Fibroblast of lung (primary cell): ENCODE results near the gene ZBTB16. TPM values are rescaled to one million over a fixed set of nuclear protein-coding genes. Genes with fewer than 3 reads are reported as not detected.

Experiments used
- DNase-seq, 2 donors: peaks; one replicate each; pipeline versions ENCODE4 v3.0.0 to v3.0.0-alpha.2; 2010; ENCODE audit warnings: low read depth in 2 of 2
- H2AFZ ChIP-seq: 2 replicates; pipeline ENCODE4 v1.5.1; 2012; ENCODE audit warnings: low read length, control low read depth, inconsistent platforms
- H3K27ac ChIP-seq: 2 replicates; pipeline ENCODE4 v1.5.1; 2011; ENCODE audit warnings: low read length, control low read depth; ENCODE audit not compliant: insufficient read depth
- H3K27me3 ChIP-seq: 2 replicates; pipeline ENCODE4 v1.5.1; 2011; ENCODE audit warnings: mild to moderate bottlenecking, low read length; ENCODE audit not compliant: control insufficient read depth, insufficient read depth
- H3K36me3 ChIP-seq: 2 replicates; pipeline ENCODE4 v1.5.1; 2011; ENCODE audit warnings: low read length; ENCODE audit not compliant: control insufficient read depth, insufficient read depth
- H3K4me1 ChIP-seq: 2 replicates; pipeline ENCODE4 v1.5.1; 2011; ENCODE audit warnings: low read length; ENCODE audit not compliant: control insufficient read depth, insufficient read depth; ENCODE audit errors: extremely low read depth
- H3K4me2 ChIP-seq: 2 replicates; pipeline ENCODE4 v1.5.1; 2011; ENCODE audit warnings: low read length, control low read depth; ENCODE audit not compliant: insufficient read depth; ENCODE audit errors: extremely low read depth
- H3K4me3 ChIP-seq, 4 experiments: fragments of 200-600 bp in 1 of 4; sonication (generic) in 1 of 4; replicated peaks in 1 of 4; 2 replicates each; pipeline ENCODE4 v1.5.1; 2011 to 2016; ENCODE audit warnings: low read length in 4 of 4, low read depth in 3 of 4, mild to moderate bottlenecking in 3 of 4, control low read depth in 2 of 4, inconsistent platforms in 1 of 4, mixed read lengths in 1 of 4; ENCODE audit not compliant: insufficient read depth in 1 of 4; ENCODE audit errors: control extremely low read depth in 1 of 4
- H3K79me2 ChIP-seq: 2 replicates; pipeline ENCODE4 v1.5.1; 2012; ENCODE audit warnings: mild to moderate bottlenecking, low read length, inconsistent platforms; ENCODE audit not compliant: control insufficient read depth, insufficient read depth
- H3K9ac ChIP-seq: 2 replicates; pipeline ENCODE4 v1.5.1; 2011; ENCODE audit warnings: mild to moderate bottlenecking, low read length, control low read depth; ENCODE audit not compliant: insufficient read depth
- H3K9me3 ChIP-seq: 2 replicates; pipeline ENCODE4 v1.5.1; 2012; ENCODE audit warnings: low read depth, low read length; ENCODE audit not compliant: control insufficient read depth, insufficient read depth
- H4K20me1 ChIP-seq: 2 replicates; pipeline ENCODE4 v1.5.1; 2011; ENCODE audit warnings: low read length; ENCODE audit not compliant: control insufficient read depth, insufficient read depth; ENCODE audit errors: extremely low read depth
- EZH2 ChIP-seq: IDR thresholded peaks from 2 replicates; pipeline ENCODE4 v1.5.1; 2012; ENCODE audit warnings: low read length, control low read depth, mild to moderate bottlenecking; ENCODE audit errors: missing control alignments
- polyA plus RNA-seq, 2 donors: library from polyadenylated mRNA; depleted of rRNA in 1 of 2; stranded (reverse) in 1 of 2; unstranded in 1 of 2; fragments of >200 nt; gene quantifications; 2 replicates each; pipeline ENCODE4 v1.2.1, GENCODE V29; 2011 to 2012; ENCODE audit warnings: missing spikeins in 1 of 2
- total RNA-seq: library from RNA; depleted of rRNA; stranded (reverse); fragments of >200 nt; gene quantifications from 2 replicates; pipeline ENCODE4 v1.2.1, GENCODE V29; 2014
- TF ChIP-seq, protein P1 (sequence below), 2 donors: IDR thresholded peaks in 1 of 2; conservative IDR thresholded peaks in 1 of 2; 1 replicate in 1 of 2; 2 replicates in 1 of 2; pipeline ENCODE4 v1.5.1; 2011 to 2012; ENCODE audit warnings: low read length in 2 of 2, control low read depth in 1 of 2, inconsistent platforms in 1 of 2, low read depth in 1 of 2, mild to moderate bottlenecking in 1 of 2

The ZBTB16 gene
- total and polyA plus RNA-seq, 2 donors (not counting 1 experiment from before 2014, with no cell fraction given), result not detected

DNA sequence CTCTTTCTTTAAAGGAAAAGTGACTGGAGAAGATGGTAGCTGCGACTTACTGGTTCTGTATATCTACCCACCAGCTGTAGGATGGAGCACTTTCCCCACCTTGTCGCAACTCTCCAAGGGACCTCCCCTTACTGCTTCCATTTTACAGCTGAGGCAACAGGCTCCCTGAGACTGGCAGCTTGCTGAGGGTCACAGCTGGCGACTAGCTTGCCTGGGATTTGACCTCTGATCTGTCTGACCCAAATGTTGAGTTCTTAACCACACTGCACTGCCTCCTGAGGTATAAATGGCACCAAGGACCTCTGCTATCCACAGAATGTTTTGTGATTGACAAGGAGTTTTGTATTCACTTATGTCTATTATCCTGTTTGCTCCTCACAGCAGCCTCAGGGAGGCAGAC, 121.7 kb downstream of the ZBTB16 start:
- Histone ChIP-seq H3K4me3 (no peak overlapping the region), H3K9me3 (no peaks in the 10 kb centered on the region), H3K9ac (no peak overlapping the region), H3K27me3 (peaks cover 9% of the 10 kb centered on the region), H2AFZ (no peak overlapping the region), H3K4me1 (no peaks in the 10 kb centered on the region), H3K4me2 (no peak overlapping the region), H3K27ac (no peak overlapping the region), H4K20me1 (no peaks in the 10 kb centered on the region), H3K36me3 (no peaks in the 10 kb centered on the region), H3K79me2 (no peaks in the 10 kb centered on the region)
- TF ChIP-seq EZH2, result no peak
- TF ChIP-seq, protein P1, sequence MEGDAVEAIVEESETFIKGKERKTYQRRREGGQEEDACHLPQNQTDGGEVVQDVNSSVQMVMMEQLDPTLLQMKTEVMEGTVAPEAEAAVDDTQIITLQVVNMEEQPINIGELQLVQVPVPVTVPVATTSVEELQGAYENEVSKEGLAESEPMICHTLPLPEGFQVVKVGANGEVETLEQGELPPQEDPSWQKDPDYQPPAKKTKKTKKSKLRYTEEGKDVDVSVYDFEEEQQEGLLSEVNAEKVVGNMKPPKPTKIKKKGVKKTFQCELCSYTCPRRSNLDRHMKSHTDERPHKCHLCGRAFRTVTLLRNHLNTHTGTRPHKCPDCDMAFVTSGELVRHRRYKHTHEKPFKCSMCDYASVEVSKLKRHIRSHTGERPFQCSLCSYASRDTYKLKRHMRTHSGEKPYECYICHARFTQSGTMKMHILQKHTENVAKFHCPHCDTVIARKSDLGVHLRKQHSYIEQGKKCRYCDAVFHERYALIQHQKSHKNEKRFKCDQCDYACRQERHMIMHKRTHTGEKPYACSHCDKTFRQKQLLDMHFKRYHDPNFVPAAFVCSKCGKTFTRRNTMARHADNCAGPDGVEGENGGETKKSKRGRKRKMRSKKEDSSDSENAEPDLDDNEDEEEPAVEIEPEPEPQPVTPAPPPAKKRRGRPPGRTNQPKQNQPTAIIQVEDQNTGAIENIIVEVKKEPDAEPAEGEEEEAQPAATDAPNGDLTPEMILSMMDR (conservative IDR thresholded peaks at IDR 0.05 in 1 of 2, IDR thresholded peaks at IDR 0.05 in 1 of 2; ENCODE audit: low read depth in 1 of 2, low read length in 2 of 2), result no peak
- DNase-seq, result no peak

DNA sequence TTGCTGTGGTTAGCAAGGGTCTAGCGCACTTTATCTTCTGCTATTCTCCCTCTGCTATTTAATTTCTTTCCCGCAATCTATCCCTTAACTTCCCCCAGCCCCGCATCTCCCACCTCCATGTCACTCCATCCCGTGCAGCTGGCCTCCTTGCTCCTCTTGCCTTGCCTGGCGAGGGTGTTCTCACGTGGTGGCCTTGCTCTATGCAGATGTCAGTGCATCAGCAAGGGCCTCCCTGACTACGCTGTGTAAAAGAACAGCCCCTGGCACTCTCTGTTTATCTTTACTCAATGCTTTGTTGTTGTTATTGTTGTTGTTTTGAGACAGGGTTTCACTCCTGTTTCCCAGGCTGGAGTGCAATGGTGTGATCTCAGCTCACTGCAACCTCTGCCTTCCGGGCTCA, 122.2 kb downstream of the ZBTB16 start:
- Histone ChIP-seq H3K36me3 (no peaks in the 10 kb centered on the region), H4K20me1 (no peaks in the 10 kb centered on the region), H3K79me2 (no peaks in the 10 kb centered on the region), H3K4me1 (no peaks in the 10 kb centered on the region), H2AFZ (no peak overlapping the region), H3K9me3 (no peaks in the 10 kb centered on the region), H3K27me3 (peaks cover 9% of the 10 kb centered on the region), H3K27ac (no peak overlapping the region), H3K4me3 (no peak overlapping the region), H3K4me2 (no peak overlapping the region), H3K9ac (no peak overlapping the region)
- DNase-seq, result no peak
- TF ChIP-seq, protein P1 (conservative IDR thresholded peaks at IDR 0.05 in 1 of 2, IDR thresholded peaks at IDR 0.05 in 1 of 2; ENCODE audit: low read depth in 1 of 2, low read length in 2 of 2), result no peak
- TF ChIP-seq EZH2, result no peak

DNA sequence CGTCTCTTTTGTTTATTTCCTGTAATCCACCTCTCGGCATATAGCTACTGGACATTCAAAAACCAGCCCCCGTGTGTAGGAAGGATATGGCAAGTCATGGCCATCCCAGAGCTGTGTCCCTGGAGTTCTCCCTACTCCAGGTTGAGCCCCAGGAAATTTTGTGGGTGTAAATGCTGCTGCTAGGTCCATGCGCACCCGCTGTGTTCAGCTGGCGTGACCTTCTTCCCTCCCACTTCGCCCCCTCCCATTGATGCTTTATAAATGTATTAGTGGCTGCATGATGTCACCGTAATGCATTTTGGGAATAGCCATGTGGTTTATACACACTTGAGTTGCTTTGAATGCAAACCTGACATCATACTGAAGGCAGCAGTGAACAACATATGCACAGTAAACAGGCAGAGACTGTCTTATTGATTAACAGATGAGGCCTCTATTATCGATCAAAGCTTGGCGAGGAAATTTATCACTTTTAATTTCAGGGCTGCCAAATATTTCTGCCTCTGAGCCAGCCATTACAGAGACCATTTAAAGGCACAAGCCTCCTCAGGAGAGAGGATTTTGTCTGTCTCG, 123.0 kb downstream of the ZBTB16 start:
- H3K36me3 ChIP-seq, result no peaks in the 10 kb centered on the region
- DNase-seq, result no peak
- no peak overlapping the region for H3K9ac ChIP-seq
- H3K4me3 ChIP-seq, result no peak overlapping the region
- TF ChIP-seq, protein P1 (conservative IDR thresholded peaks at IDR 0.05 in 1 of 2, IDR thresholded peaks at IDR 0.05 in 1 of 2; ENCODE audit: low read depth in 1 of 2, low read length in 2 of 2), result no peak
- no peak for TF ChIP-seq EZH2
- H3K9me3 ChIP-seq, result no peaks in the 10 kb centered on the region
- no peak overlapping the region for H2AFZ ChIP-seq
- no peaks in the 10 kb centered on the region for H4K20me1 ChIP-seq
- no peaks in the 10 kb centered on the region for H3K79me2 ChIP-seq
- no peak overlapping the region for H3K4me2 ChIP-seq
- H3K4me1 ChIP-seq, result no peaks in the 10 kb centered on the region
- H3K27ac ChIP-seq, result no peak overlapping the region
- H3K27me3 ChIP-seq, result peaks cover 9% of the 10 kb centered on the region
